IPS-15b (cell line): ENCODE measurements around the gene CPLX1.

ENCODE experiments used
- H3K27me3 ChIP-seq: one replicate; pipeline ENCODE4 v1.6.1; 2013; ENCODE audit warnings: low read length; ENCODE audit not compliant: control insufficient read depth, insufficient read depth
- H3K36me3 ChIP-seq: one replicate; pipeline ENCODE4 v1.6.1; 2013; ENCODE audit warnings: low read length; ENCODE audit not compliant: control insufficient read depth, insufficient read depth
- H3K4me1 ChIP-seq: one replicate; pipeline ENCODE4 v1.6.1; 2013; ENCODE audit warnings: mild to moderate bottlenecking, low read length; ENCODE audit not compliant: control insufficient read depth, insufficient read depth
- H3K4me3 ChIP-seq: one replicate; pipeline ENCODE4 v1.5.1; 2013; ENCODE audit warnings: low read depth, low read length
- H3K9ac ChIP-seq: one replicate; pipeline ENCODE4 v1.6.1; 2013; ENCODE audit warnings: low read depth, mild to moderate bottlenecking, low read length
- H3K9me3 ChIP-seq: one replicate; pipeline ENCODE4 v1.6.1; 2013; ENCODE audit warnings: mild to moderate bottlenecking, low read length; ENCODE audit not compliant: control insufficient read depth, insufficient read depth

Gene CPLX1

GRCh38 chr4:865572-865971 lies 39.6 kb upstream of the CPLX1 start:
- no peaks in the 10 kb centered on the region for H3K27me3 ChIP-seq
- H3K36me3 ChIP-seq: peaks cover 75% of the 10 kb centered on the region
- no peaks in the 10 kb centered on the region for H3K9me3 ChIP-seq
- H3K9ac ChIP-seq: no peak overlapping the region
- no peak overlapping the region for H3K4me3 ChIP-seq
- H3K4me1 ChIP-seq: no peaks in the 10 kb centered on the region

- no peaks in the 10 kb centered on the region for H3K4me1 ChIP-seq
- H3K4me3 ChIP-seq: no peak overlapping the region
- H3K36me3 ChIP-seq: peaks cover 74% of the 10 kb centered on the region
- no peaks in the 10 kb centered on the region for H3K27me3 ChIP-seq
- no peak overlapping the region for H3K9ac ChIP-seq
- no peaks in the 10 kb centered on the region for H3K9me3 ChIP-seq
These were observed 39.2 kb upstream of the CPLX1 start for GRCh38 chr4:865121-865465.

DNA sequence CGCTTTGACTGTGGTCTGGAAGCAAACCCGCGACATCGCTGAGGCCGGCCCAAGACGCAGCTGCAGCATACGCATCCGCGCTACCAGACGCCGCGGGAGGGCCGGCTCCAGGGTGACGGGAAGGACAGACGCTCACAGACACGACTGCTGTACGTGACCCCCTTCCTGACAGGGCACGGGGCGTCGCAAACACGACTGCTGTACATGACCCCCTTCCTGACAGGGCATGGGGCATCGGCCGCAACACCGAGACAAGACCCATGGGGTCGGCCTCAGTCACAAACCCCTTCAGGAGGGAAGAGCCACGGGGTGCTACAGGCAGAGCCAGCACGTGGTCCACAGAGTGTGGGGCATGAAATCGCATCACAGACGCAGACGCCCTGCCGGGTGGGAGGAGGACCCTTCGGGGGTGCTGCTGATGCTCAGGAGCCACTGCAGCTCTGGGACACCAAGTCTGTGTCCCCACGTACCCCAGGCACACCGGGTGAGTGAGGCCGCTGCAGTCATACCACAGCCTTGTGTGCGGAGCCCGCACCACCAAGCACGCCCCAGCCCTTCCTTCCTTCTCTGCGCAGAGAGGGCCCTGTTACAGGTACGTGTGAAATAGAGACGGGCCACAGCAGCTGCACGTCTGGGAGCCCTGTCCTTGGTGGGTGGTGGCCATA lies 38.7 kb upstream of the CPLX1 start:
- H3K9me3 ChIP-seq: no peaks in the 10 kb centered on the region
- no peak overlapping the region for H3K9ac ChIP-seq
- no peaks in the 10 kb centered on the region for H3K27me3 ChIP-seq
- peaks cover 73% of the 10 kb centered on the region for H3K36me3 ChIP-seq
- H3K4me1 ChIP-seq: no peaks in the 10 kb centered on the region
- no peak overlapping the region for H3K4me3 ChIP-seq

GRCh38 chr4:860561-860960 lies 34.6 kb upstream of the CPLX1 start:
- H3K36me3 ChIP-seq: peaks cover 63% of the 10 kb centered on the region
- H3K9ac ChIP-seq: no peak overlapping the region
- H3K9me3 ChIP-seq: no peaks in the 10 kb centered on the region
- H3K4me1 ChIP-seq: no peaks in the 10 kb centered on the region
- no peaks in the 10 kb centered on the region for H3K27me3 ChIP-seq
- no peak overlapping the region for H3K4me3 ChIP-seq

DNA sequence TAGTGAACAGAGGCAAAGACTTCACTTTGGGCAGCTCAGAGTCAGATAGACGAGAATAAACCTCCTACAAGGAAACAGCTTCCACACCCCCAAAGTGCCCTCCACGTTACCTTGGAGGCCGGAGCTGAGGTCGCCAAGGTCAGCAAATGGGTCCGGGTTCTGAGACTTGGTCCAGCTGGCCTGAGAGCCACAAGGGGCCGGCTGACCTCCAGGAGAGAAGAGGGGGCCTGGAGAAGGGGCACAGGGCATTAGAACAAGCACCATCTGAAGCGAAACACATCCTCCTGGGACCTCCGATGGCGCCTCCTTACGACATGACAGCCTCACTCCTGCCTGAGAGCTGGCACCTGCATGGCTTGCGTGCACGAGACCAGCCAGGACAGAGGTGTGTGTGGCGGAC lies 33.6 kb upstream of the CPLX1 start:
- H3K9me3 ChIP-seq: no peaks in the 10 kb centered on the region
- H3K4me3 ChIP-seq: no peak overlapping the region
- no peaks in the 10 kb centered on the region for H3K27me3 ChIP-seq
- no peaks in the 10 kb centered on the region for H3K4me1 ChIP-seq
- H3K9ac ChIP-seq: no peak overlapping the region
- peaks cover 53% of the 10 kb centered on the region for H3K36me3 ChIP-seq

GRCh38 chr4:858831-859451 lies 33.0 kb upstream of the CPLX1 start:
- Histone ChIP-seq H3K27me3 (no peaks in the 10 kb centered on the region), H3K36me3 (peaks cover 49% of the 10 kb centered on the region)

GRCh38 chr4:858041-858481 lies 32.1 kb upstream of the CPLX1 start:
- Histone ChIP-seq H3K9ac (no peak overlapping the region), H3K27me3 (no peaks in the 10 kb centered on the region), H3K4me1 (no peaks in the 10 kb centered on the region), H3K9me3 (no peaks in the 10 kb centered on the region), H3K4me3 (no peak overlapping the region), H3K36me3 (peaks cover 41% of the 10 kb centered on the region)

More at GRCh38 chr4:858831-859451, 33.0 kb upstream of the CPLX1 start:
- Histone ChIP-seq H3K4me1 (no peaks in the 10 kb centered on the region), H3K9me3 (no peaks in the 10 kb centered on the region), H3K4me3 (no peak overlapping the region), H3K9ac (no peak overlapping the region)

DNA sequence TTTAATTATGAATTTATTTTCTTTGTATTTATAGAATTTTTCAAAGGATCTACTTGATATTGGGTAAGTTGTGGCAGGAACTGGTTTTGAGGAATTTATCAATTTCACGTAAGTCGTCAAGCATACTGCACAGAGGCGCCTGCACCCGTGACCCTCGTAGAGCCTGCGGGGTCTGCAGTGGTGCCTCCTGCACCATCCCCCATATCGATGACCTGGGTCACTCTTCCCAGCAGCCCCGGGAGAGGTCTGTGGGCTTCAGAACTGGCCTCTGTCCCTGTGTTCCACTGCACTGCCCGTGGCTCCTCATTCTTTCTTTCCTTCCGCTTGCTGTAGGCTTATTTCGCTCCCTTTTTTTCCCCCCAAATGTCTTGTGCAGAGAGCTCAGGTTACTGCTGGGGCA lies 31.5 kb upstream of the CPLX1 start:
- no peak overlapping the region for H3K4me3 ChIP-seq
- no peaks in the 10 kb centered on the region for H3K27me3 ChIP-seq
- no peak overlapping the region for H3K9ac ChIP-seq
- no peaks in the 10 kb centered on the region for H3K4me1 ChIP-seq
- peaks cover 42% of the 10 kb centered on the region for H3K36me3 ChIP-seq
- no peaks in the 10 kb centered on the region for H3K9me3 ChIP-seq

DNA sequence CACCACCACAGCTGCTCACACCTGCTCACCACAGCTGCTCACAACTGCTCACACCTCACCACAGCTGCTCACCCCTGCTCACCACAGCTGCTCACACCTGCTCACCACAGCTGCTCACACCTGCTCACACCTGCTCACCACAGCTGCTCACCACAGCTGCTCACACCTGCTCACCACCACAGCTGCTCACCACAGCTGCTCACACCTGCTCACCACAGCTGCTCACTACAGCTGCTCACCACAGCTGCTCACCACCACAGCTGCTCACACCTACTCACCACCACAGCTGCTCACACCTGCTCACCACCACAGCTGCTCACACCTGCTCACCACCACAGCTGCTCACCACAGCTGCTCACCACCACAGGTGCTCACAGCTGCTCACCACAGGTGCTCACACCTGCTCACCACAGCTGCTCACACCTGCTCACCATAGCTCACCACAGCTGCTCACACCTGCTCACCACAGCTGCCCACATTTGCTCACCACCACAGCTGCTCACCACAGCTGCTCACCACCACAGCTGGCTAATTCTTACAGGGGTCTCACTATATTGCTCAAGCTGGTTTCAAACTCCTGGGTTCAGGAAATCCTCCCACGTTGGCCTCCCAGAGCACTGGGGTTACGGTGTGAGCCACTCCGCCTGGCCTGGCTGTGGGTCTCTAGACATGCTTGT lies 30.4 kb upstream of the CPLX1 start:
- Histone ChIP-seq H3K4me1 (no peaks in the 10 kb centered on the region), H3K27me3 (no peaks in the 10 kb centered on the region), H3K36me3 (peaks cover 42% of the 10 kb centered on the region), H3K9me3 (no peaks in the 10 kb centered on the region), H3K9ac (no peak overlapping the region), H3K4me3 (no peak overlapping the region)

DNA sequence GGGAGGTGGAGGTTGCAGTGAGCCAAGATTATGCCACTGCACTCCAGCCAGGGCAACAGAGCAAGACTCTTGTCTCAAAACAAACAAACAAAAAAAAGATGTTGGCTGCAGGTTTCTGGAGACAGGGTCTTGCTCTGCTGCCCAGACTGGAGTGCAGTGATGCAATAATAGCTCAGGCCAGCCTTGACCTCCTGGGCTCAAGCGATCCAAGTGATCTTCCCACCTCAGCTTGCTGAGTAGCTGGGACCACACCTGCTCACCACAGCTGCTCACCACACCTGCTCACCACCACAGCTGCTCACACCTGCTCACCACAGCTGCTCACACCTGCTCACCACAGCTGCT lies 29.9 kb upstream of the CPLX1 start:
- Histone ChIP-seq H3K27me3 (no peaks in the 10 kb centered on the region), H3K9ac (no peak overlapping the region), H3K4me3 (no peak overlapping the region), H3K4me1 (no peaks in the 10 kb centered on the region), H3K9me3 (no peaks in the 10 kb centered on the region), H3K36me3 (peaks cover 41% of the 10 kb centered on the region)

GRCh38 chr4:854356-854755 lies 28.4 kb upstream of the CPLX1 start:
- Histone ChIP-seq H3K9ac (no peak overlapping the region), H3K4me1 (no peaks in the 10 kb centered on the region), H3K27me3 (no peaks in the 10 kb centered on the region), H3K9me3 (no peaks in the 10 kb centered on the region), H3K36me3 (peaks cover 40% of the 10 kb centered on the region), H3K4me3 (no peak overlapping the region)

- Histone ChIP-seq H3K36me3 (peaks cover 40% of the 10 kb centered on the region), H3K4me3 (no peak overlapping the region), H3K9ac (no peak overlapping the region)
These were observed 27.5 kb upstream of the CPLX1 start for GRCh38 chr4:853416-853781.

More at GRCh38 chr4:853416-853781, 27.5 kb upstream of the CPLX1 start:
- Histone ChIP-seq H3K27me3 (no peaks in the 10 kb centered on the region), H3K4me1 (no peaks in the 10 kb centered on the region), H3K9me3 (no peaks in the 10 kb centered on the region)
